SK-N-SH (cell line): ENCODE results near the gene GLIS1. TPM values are rescaled to one million over a fixed set of nuclear protein-coding genes. Genes with fewer than 3 reads are reported as not detected.

Experiments
- CTCF ChIA-PET: fragments of 300-600, 350-600 bp; formaldehyde crosslinking; extraction: SDS; loops from one replicate; lab custom pipeline; 2021; lab: Yijun Ruan, JAX
- POLR2A ChIA-PET: fragments of 350-600 bp; sonication (Branson Sonifier 250); formaldehyde crosslinking; extraction: SDS; loops from one replicate; lab custom pipeline; 2020; ENCODE audit warnings: antibody characterized with exemption, inconsistent platforms; lab: Yijun Ruan, JAX
- DNase-seq: peaks from one replicate; pipeline ENCODE4 v3.0.0; 2012
- H2AFZ ChIP-seq: fragments of 200-600 bp; sonication (generic); 2 replicates; pipeline ENCODE4 v1.8.1; 2016; ENCODE audit warnings: antibody characterized with exemption, mild to moderate bottlenecking, low read depth
- H3F3A ChIP-seq: fragments of 200-600 bp; sonication (generic); replicated peaks from 2 replicates; pipeline ENCODE3; 2016; ENCODE audit warnings: antibody characterized with exemption, mild to moderate bottlenecking; ENCODE audit not compliant: insufficient read depth
- H3K27ac ChIP-seq, 2 experiments: fragments of 200-500 bp in 1 of 2; fragments of 200-600 bp in 1 of 2; sonication (Bioruptor generic) in 1 of 2; sonication (generic), shearing (Covaris generic) in 1 of 2; 2 replicates each; pipeline versions ENCODE4 v1.5.1 to v1.6.1; 2014 to 2016; ENCODE audit warnings: low read depth in 2 of 2, inconsistent platforms in 1 of 2, low read length in 1 of 2, mild to moderate bottlenecking in 1 of 2, mixed read lengths in 1 of 2
- H3K27me3 ChIP-seq: fragments of 200-600 bp; sonication (generic), shearing (Covaris generic); 2 replicates; pipeline ENCODE4 v1.6.1; 2016; ENCODE audit warnings: mixed run types; ENCODE audit not compliant: insufficient read depth
- H3K36me3 ChIP-seq, 2 experiments: fragments of 200-500 bp in 1 of 2; fragments of 200-600 bp in 1 of 2; sonication (Bioruptor generic) in 1 of 2; sonication (generic) in 1 of 2; replicated peaks in 1 of 2; 2 replicates each; pipeline versions ENCODE3 to v1.5.1; 2014 to 2016; ENCODE audit warnings: low read length in 1 of 2, mild to moderate bottlenecking in 1 of 2; ENCODE audit not compliant: insufficient read depth in 2 of 2, control insufficient read depth in 1 of 2
- H3K4me1 ChIP-seq, 2 experiments: fragments of 200-500 bp in 1 of 2; fragments of 200-600 bp in 1 of 2; sonication (Bioruptor generic) in 1 of 2; sonication (generic), shearing (Covaris generic) in 1 of 2; 2 replicates each; pipeline versions ENCODE4 v1.5.1 to v1.6.1; 2014 to 2016; ENCODE audit warnings: low read depth in 1 of 2, low read length in 1 of 2, mixed run types in 1 of 2; ENCODE audit not compliant: insufficient read depth in 2 of 2, control insufficient read depth in 1 of 2
- H3K4me2 ChIP-seq: fragments of 200-600 bp; sonication (generic), shearing (Covaris generic); 2 replicates; pipeline ENCODE4 v1.6.1; 2017; ENCODE audit warnings: mixed run types
- H3K4me3 ChIP-seq, 2 experiments: fragments of 200-500 bp in 1 of 2; fragments of 200-600 bp in 1 of 2; sonication (Bioruptor generic) in 1 of 2; sonication (generic), shearing (Covaris generic) in 1 of 2; 2 replicates each; pipeline versions ENCODE4 v1.5.1 to v1.8.1; 2014 to 2016; ENCODE audit warnings: low read depth in 2 of 2, inconsistent platforms in 1 of 2, low read length in 1 of 2, mild to moderate bottlenecking in 1 of 2, mixed read lengths in 1 of 2, moderate library complexity in 1 of 2
- H3K79me2 ChIP-seq: fragments of 200-600 bp; sonication (generic); 2 replicates; pipeline ENCODE4 v1.8.1; 2017; ENCODE audit warnings: mild to moderate bottlenecking; ENCODE audit not compliant: insufficient read depth
- H3K9ac ChIP-seq: fragments of 200-600 bp; sonication (generic); 2 replicates; pipeline ENCODE4 v1.6.1; 2017; ENCODE audit warnings: mixed run types
- H3K9me2 ChIP-seq: fragments of 200-600 bp; sonication (generic); 2 replicates; pipeline ENCODE4 v1.6.1; 2017; ENCODE audit warnings: mixed run types
- H3K9me3 ChIP-seq: fragments of 200-600 bp; sonication (generic); 2 replicates; pipeline ENCODE4 v1.6.1; 2017; ENCODE audit warnings: mixed run types, mild to moderate bottlenecking, moderate library complexity
- H4K20me1 ChIP-seq: fragments of 200-600 bp; sonication (generic); 2 replicates; pipeline ENCODE4 v1.6.1; 2017; ENCODE audit warnings: mild to moderate bottlenecking, mixed run types; ENCODE audit not compliant: insufficient read depth
- CHD2 ChIP-seq: fragments of 150-350 bp; IDR thresholded peaks from 2 replicates; pipeline ENCODE4 v1.6.1; 2018; ENCODE audit warnings: low read length; ENCODE audit not compliant: partially characterized antibody
- ELF1 ChIP-seq: IDR thresholded peaks from 2 replicates; pipeline ENCODE4 v1.4.0; 2012
- MAX ChIP-seq: IDR thresholded peaks from 2 replicates; pipeline ENCODE4 v1.4.0; 2012; ENCODE audit warnings: low read depth
- NFIC ChIP-seq: IDR thresholded peaks from 2 replicates; pipeline ENCODE4 v1.4.0; 2012; ENCODE audit warnings: borderline replicate concordance
- POLR2AphosphoS5 ChIP-seq: IDR thresholded peaks from 2 replicates; pipeline ENCODE4 v1.6.1; 2012; ENCODE audit warnings: low read depth, low read length
- RCOR1 ChIP-seq: fragments of 150-350 bp; IDR thresholded peaks from 2 replicates; pipeline ENCODE4 v1.6.1; 2017; ENCODE audit warnings: antibody characterized with exemption, low read length
- RFX5 ChIP-seq: IDR thresholded peaks from 2 replicates; pipeline ENCODE4 v1.6.1; 2012; ENCODE audit warnings: mild to moderate bottlenecking, improper control_type of control experiment, low read length
- RXRA ChIP-seq: IDR thresholded peaks from 2 replicates; pipeline ENCODE4 v1.4.0; 2012; ENCODE audit warnings: low read depth, mild to moderate bottlenecking, borderline replicate concordance
- SMC3 ChIP-seq: IDR thresholded peaks from 2 replicates; pipeline ENCODE4 v1.6.1; 2012; ENCODE audit warnings: low read depth, low read length, improper control_type of control experiment
- TAF1 ChIP-seq: IDR thresholded peaks from 2 replicates; pipeline ENCODE4 v1.6.1; 2012; ENCODE audit warnings: low read depth, mild to moderate bottlenecking, low read length, moderate library complexity, borderline replicate concordance
- USF2 ChIP-seq: fragments of 150-350 bp; IDR thresholded peaks from 2 replicates; pipeline ENCODE4 v1.6.1; 2017; ENCODE audit warnings: antibody characterized with exemption, low read length, low read depth, borderline replicate concordance
- WGBS: methylation state at CpG from one replicate; pipeline ENCODE4 v1.1.6; 2017; ENCODE audit warnings: low lambda C conversion rate; 5-methylcytosine and 5-hydroxymethylcytosine counted together
- polyA plus RNA-seq, 3 experiments: library from polyadenylated mRNA; depleted of rRNA; stranded (reverse); fragments of >200 nt; gene quantifications; 2 replicates each; pipeline ENCODE4 v1.2.3, GENCODE V29; 2012
- TF ChIP-seq, protein P1 (sequence below): IDR thresholded peaks from 2 replicates; pipeline ENCODE4 v1.6.1; 2012; ENCODE audit warnings: mild to moderate bottlenecking, low read depth, low read length, moderate library complexity
- TF ChIP-seq, protein P2 (sequence below): IDR thresholded peaks from 2 replicates; pipeline ENCODE4 v1.4.0; 2012; ENCODE audit warnings: low read depth, borderline replicate concordance
- TF ChIP-seq, protein P3 (sequence below): fragments of 150-350 bp; IDR thresholded peaks from 2 replicates; pipeline ENCODE4 v1.6.1; 2016; ENCODE audit warnings: mild to moderate bottlenecking, low read depth, low read length

GLIS1 gene
- polyA plus RNA-seq, 1 of the 3 experiments (the other 2 are of a cell fraction): 0.13 TPM

DNA sequence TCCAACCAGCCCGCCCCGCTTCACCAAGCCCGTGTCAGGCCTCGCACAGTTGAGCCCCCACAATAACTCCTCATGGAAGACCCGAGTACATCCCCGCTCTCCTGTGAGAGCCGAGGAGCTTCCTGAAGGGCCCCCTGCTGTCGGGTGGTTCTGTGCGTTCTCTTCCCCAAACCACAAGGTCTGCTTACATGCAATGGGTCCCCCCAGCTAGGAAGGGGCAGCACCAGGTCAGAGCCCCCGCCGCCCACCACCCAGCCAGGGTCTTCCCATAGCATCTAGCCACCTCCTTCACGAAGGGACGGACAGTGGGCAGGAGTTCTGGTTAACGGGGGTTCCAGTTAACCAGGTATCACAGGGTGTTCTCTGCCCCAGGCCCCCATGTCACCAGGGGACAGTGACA is 51.5 kb downstream of the GLIS1 start:
- H3K4me3 ChIP-seq: no peak overlapping the region
- H3K36me3 ChIP-seq: no peaks in the 10 kb centered on the region
- peaks cover 4% of the 10 kb centered on the region for H3F3A ChIP-seq
- no peaks in the 10 kb centered on the region for H3K27me3 ChIP-seq
- ChIA-PET CTCF (interaction anchor here (1.3 to 1.9 kb wide), 3 partner anchors 29 to 184 kb away, joined by 3 to 7 read pairs (median 4); no protein-coding TSS in a partner anchor), POLR2A (no interaction called here)
- no peak for DNase-seq
- no peaks in the 10 kb centered on the region for H4K20me1 ChIP-seq
- H3K9me2 ChIP-seq: no peaks in the 10 kb centered on the region
- H3K4me1 ChIP-seq: peaks cover 15 to 55% of the 10 kb centered on the region in 2 experiments; a peak in 1 of 4 replicates
- no peak overlapping the region for H2AFZ ChIP-seq
- no peaks in the 10 kb centered on the region for H3K79me2 ChIP-seq
- H3K4me2 ChIP-seq: no peak overlapping the region
- TF ChIP-seq, protein P1, sequence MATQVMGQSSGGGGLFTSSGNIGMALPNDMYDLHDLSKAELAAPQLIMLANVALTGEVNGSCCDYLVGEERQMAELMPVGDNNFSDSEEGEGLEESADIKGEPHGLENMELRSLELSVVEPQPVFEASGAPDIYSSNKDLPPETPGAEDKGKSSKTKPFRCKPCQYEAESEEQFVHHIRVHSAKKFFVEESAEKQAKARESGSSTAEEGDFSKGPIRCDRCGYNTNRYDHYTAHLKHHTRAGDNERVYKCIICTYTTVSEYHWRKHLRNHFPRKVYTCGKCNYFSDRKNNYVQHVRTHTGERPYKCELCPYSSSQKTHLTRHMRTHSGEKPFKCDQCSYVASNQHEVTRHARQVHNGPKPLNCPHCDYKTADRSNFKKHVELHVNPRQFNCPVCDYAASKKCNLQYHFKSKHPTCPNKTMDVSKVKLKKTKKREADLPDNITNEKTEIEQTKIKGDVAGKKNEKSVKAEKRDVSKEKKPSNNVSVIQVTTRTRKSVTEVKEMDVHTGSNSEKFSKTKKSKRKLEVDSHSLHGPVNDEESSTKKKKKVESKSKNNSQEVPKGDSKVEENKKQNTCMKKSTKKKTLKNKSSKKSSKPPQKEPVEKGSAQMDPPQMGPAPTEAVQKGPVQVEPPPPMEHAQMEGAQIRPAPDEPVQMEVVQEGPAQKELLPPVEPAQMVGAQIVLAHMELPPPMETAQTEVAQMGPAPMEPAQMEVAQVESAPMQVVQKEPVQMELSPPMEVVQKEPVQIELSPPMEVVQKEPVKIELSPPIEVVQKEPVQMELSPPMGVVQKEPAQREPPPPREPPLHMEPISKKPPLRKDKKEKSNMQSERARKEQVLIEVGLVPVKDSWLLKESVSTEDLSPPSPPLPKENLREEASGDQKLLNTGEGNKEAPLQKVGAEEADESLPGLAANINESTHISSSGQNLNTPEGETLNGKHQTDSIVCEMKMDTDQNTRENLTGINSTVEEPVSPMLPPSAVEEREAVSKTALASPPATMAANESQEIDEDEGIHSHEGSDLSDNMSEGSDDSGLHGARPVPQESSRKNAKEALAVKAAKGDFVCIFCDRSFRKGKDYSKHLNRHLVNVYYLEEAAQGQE: no peak
- TF ChIP-seq, protein P2, sequence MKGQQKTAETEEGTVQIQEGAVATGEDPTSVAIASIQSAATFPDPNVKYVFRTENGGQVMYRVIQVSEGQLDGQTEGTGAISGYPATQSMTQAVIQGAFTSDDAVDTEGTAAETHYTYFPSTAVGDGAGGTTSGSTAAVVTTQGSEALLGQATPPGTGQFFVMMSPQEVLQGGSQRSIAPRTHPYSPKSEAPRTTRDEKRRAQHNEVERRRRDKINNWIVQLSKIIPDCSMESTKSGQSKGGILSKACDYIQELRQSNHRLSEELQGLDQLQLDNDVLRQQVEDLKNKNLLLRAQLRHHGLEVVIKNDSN: no peak
- no peak for TF ChIP-seq USF2
- no peak for TF ChIP-seq NFIC
- TF ChIP-seq MAX: no peak
- TF ChIP-seq RCOR1: no peak
- TF ChIP-seq TAF1: no peak
- TF ChIP-seq ELF1: no peak
- no peak for TF ChIP-seq RXRA
- TF ChIP-seq, protein P3, sequence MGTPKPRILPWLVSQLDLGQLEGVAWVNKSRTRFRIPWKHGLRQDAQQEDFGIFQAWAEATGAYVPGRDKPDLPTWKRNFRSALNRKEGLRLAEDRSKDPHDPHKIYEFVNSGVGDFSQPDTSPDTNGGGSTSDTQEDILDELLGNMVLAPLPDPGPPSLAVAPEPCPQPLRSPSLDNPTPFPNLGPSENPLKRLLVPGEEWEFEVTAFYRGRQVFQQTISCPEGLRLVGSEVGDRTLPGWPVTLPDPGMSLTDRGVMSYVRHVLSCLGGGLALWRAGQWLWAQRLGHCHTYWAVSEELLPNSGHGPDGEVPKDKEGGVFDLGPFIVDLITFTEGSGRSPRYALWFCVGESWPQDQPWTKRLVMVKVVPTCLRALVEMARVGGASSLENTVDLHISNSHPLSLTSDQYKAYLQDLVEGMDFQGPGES: no peak
- no peak for TF ChIP-seq CHD2
- TF ChIP-seq SMC3: no peak
- TF ChIP-seq POLR2AphosphoS5: no peak
- TF ChIP-seq RFX5: no peak
- no peak overlapping the region for H3K9ac ChIP-seq
- H3K27ac ChIP-seq: no peak overlapping the region
- no peaks in the 10 kb centered on the region for H3K9me3 ChIP-seq
- 90% methylated on average over 11 of the region's 14 CpGs for WGBS
